Measurements from ENCODE around the gene SIT1. TPM values are rescaled to one million over a fixed set of nuclear protein-coding genes. Genes with fewer than 3 reads are reported as not detected.
"Not testable (repeated sequence)": the region's sequence is repeated elsewhere in the genome, so short reads cannot be mapped to it uniquely, and the experiment has no call there.

Gene SIT1
- total and polyA plus RNA-seq, 7 donors = 0.81 to 15.9 (median 1.3) TPM; not detected in 3

DNA sequence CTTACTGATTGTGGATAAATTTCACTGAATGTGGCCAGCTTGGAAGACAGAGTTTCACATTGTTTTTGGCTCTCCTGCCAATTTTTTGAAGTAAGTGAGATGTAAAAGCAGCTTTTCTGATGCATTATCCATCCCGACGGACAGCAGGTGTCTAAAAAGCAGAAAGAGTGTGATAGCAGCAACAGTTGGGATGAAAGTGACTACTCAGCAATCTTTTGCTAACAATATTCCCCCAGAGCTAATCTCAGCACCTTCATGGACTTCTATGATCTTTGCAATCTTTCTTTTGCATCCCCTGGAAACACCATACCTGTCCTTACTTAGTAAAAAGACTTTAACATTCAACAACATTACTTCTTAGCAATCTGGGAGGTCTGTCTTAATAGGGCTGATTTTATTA is 37.9 kb downstream of the SIT1 start:
- DNase-seq = no peak
- intact Hi-C loops (cut with DNase I) = no loop called here
- Histone ChIP-seq H3K27me3 (peaks cover 0 to 6% (median 0%) of the 10 kb centered on the region in 3 donors), H3K9me3 (no peaks in the 10 kb centered on the region), H3K4me1 (peaks cover 0 to 13% (median 10%) of the 10 kb centered on the region in 4 donors), H3K4me3 (no peak overlapping the region), H3K27ac (no peak overlapping the region), H3K36me3 (peaks cover 0 to 26% (median 16%) of the 10 kb centered on the region in 4 donors)
- TF ChIP-seq POLR2A (IDR thresholded peaks at IDR 0.05) (no peak), EP300 (IDR thresholded peaks at IDR 0.05) (no peak), POLR2AphosphoS5 (IDR thresholded peaks at IDR 0.05) (no peak)
- TF ChIP-seq, protein P1, sequence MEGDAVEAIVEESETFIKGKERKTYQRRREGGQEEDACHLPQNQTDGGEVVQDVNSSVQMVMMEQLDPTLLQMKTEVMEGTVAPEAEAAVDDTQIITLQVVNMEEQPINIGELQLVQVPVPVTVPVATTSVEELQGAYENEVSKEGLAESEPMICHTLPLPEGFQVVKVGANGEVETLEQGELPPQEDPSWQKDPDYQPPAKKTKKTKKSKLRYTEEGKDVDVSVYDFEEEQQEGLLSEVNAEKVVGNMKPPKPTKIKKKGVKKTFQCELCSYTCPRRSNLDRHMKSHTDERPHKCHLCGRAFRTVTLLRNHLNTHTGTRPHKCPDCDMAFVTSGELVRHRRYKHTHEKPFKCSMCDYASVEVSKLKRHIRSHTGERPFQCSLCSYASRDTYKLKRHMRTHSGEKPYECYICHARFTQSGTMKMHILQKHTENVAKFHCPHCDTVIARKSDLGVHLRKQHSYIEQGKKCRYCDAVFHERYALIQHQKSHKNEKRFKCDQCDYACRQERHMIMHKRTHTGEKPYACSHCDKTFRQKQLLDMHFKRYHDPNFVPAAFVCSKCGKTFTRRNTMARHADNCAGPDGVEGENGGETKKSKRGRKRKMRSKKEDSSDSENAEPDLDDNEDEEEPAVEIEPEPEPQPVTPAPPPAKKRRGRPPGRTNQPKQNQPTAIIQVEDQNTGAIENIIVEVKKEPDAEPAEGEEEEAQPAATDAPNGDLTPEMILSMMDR (IDR thresholded peaks at IDR 0.05) = no peak
- WGBS, 2 donors = 95 to 97% methylated on average over 2 of the region's 2 CpGs

DNA sequence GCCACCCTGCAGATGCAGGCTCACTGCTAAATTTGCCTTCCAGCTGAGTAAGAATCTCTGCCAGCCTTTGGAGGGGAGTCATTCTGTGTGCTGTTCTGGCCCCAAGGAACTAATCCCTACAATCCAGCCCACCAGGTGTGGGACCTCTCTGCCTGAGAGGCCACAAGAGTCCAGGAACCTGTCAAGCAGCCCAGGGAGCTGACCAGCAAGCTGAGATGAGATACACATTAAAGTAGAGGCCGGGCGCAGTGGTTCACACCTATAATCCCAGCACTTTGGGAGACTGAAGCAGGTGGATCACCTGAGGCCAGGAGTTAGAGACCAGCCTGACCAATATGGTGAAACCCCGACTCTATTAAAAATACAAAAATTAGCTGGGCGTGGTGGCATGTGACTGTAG is 38.7 kb downstream of the SIT1 start:
- H3K4me1 ChIP-seq = peaks cover 0 to 10% (median 9%) of the 10 kb centered on the region in 4 donors
- H3K9me3 ChIP-seq; H3K27ac ChIP-seq; intact Hi-C loops (cut with DNase I); H3K27me3 ChIP-seq; DNase-seq; H3K4me3 ChIP-seq: not testable (repeated sequence)
- peaks cover 0 to 31% (median 17%) of the 10 kb centered on the region in 4 donors for H3K36me3 ChIP-seq
- WGBS, 2 donors = 95% methylated on average over 4 of the region's 4 CpGs

DNA sequence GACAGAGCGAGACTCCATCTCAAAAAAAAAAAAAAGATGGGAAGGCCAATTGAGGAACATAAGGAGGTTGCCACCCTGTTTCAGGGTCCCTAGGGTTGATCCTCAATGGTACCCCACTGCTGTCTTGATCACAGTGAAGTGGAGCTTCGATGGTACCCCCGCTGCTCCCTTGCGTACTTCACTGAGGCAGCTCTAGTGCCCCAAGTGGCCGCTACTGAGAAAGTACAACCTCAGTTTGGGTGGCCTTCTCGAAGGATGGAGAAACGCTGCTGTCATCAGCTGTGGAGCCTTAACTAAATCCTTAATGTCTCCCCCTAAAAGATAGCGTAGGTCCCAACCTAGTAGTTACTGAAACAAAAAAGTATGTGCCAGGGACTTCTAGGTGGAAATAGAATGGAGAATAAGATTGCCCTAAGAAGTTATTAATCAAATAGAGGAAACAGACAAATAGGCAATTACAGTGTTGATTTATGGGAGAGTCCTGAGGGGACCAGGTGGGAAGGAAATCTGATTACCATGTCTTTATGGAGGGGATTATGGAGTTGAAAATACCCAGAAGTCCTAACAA is 39.4 kb downstream of the SIT1 start:
- no peaks in the 10 kb centered on the region for H3K9me3 ChIP-seq
- no peak overlapping the region for H3K27ac ChIP-seq
- H3K36me3 ChIP-seq = peaks cover 0 to 31% (median 17%) of the 10 kb centered on the region in 4 donors
- peaks cover 0 to 13% (median 11%) of the 10 kb centered on the region in 4 donors for H3K4me1 ChIP-seq
- intact Hi-C loops (cut with DNase I) = no loop called here
- no peak overlapping the region for H3K4me3 ChIP-seq
- peak; percentile 72 for DNase-seq
- WGBS, 2 donors = 17 to 19% methylated on average over 8 of the region's 8 CpGs
- TF ChIP-seq, protein P1 (IDR thresholded peaks at IDR 0.05) = peak in 3 of 4 experiments; percentile 37 to 57 (median 42)
- TF ChIP-seq POLR2A (IDR thresholded peaks at IDR 0.05) = no peak
- no peaks in the 10 kb centered on the region for H3K27me3 ChIP-seq

GRCh38 chr9:35609820-35610163 is 40.9 kb downstream of the SIT1 start:
- DNase-seq = no peak
- peaks cover 0 to 18% (median 17%) of the 10 kb centered on the region in 4 donors for H3K4me1 ChIP-seq
- 90 to 93% methylated on average over 13 of the region's 13 CpGs for WGBS, 2 donors
- no peak for TF ChIP-seq POLR2A (IDR thresholded peaks at IDR 0.05)
- TF ChIP-seq EP300 (IDR thresholded peaks at IDR 0.05) = no peak
- TF ChIP-seq, protein P1 (IDR thresholded peaks at IDR 0.05) = no peak
- H3K27me3 ChIP-seq = no peaks in the 10 kb centered on the region
- intact Hi-C loops (cut with DNase I) = loop anchor here (5.0 kb wide), 1 partner anchor 123 kb away; the partner anchor contains the start of genes CREB3 and TLN1
- peaks cover 0 to 31% (median 17%) of the 10 kb centered on the region in 4 donors for H3K36me3 ChIP-seq
- no peak overlapping the region for H3K27ac ChIP-seq
- H3K4me3 ChIP-seq = no peak overlapping the region
- no peaks in the 10 kb centered on the region for H3K9me3 ChIP-seq

DNA sequence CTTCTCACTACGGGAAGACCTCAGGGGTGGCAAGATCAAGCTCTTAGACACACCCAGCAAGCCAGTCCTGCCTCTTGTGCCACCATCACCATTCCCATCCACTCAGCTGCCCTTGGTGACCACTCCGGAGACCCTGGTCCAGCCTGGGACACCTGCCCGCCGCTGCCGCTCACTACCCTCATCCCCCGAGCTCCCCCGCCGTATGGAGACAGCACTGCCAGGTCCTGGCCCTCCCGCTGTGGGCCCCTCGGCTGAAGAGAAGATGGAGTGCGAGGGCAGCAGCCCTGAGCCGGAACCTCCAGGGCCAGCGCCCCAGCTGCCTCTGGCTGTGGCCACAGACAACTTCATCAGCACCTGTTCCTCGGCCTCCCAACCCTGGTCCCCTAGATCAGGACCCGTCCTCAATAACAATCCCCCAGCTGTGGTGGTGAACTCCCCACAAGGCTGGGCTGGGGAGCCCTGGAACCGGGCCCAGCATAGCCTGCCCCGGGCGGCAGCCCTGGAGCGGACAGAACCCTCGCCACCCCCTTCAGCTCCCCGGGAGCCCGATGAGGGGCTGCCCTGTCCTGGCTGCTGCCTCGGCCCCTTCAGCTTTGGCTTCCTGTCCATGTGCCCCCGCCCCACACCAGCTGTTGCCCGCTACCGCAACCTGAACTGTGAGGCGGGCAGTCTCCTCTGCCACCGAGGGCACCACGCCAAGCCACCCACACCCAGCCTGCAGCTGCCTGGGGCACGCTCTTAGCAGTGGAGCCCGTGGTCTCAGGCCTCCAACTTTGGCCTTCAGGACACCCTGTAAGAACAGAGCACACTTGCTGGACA is 41.5 kb downstream of the SIT1 start:
- no peak overlapping the region for H3K4me3 ChIP-seq
- DNase-seq = peak; percentile 68
- peaks cover 0 to 31% (median 17%) of the 10 kb centered on the region in 4 donors for H3K36me3 ChIP-seq
- no peak overlapping the region for H3K27ac ChIP-seq
- H3K9me3 ChIP-seq = no peaks in the 10 kb centered on the region
- peaks cover 0 to 23% (median 17%) of the 10 kb centered on the region in 4 donors for H3K4me1 ChIP-seq
- no peaks in the 10 kb centered on the region for H3K27me3 ChIP-seq
- intact Hi-C loops (cut with DNase I) = loop anchor here (5.0 kb wide), 1 partner anchor 123 kb away; the partner anchor contains the start of genes CREB3 and TLN1
- WGBS, 2 donors = 91 to 93% methylated on average over 31 of the region's 31 CpGs
- no peak for TF ChIP-seq POLR2A (IDR thresholded peaks at IDR 0.05)
- TF ChIP-seq POLR2AphosphoS5 (IDR thresholded peaks at IDR 0.05) = no peak
- TF ChIP-seq EP300 (IDR thresholded peaks at IDR 0.05) = no peak
- TF ChIP-seq, protein P1 (IDR thresholded peaks at IDR 0.05) = no peak

All from sigmoid colon (tissue), 7 donors.